GM18909 (cell line): ENCODE results near the gene ANKRD44.

Experiments
- ATAC-seq: cut with Tn5 transposase; IDR thresholded peaks from one replicate; pipeline ENCODE4 v1.9.1; 2021; ENCODE audit warnings: mild to moderate bottlenecking; ENCODE audit not compliant: unreplicated experiment, poor library complexity

Gene ANKRD44

GRCh38 chr2:196983934-196984333 lies 326.6 kb downstream of the ANKRD44 start:
- ATAC-seq: no peak

- no peak for ATAC-seq
These were observed 330.1 kb downstream of the ANKRD44 start for GRCh38 chr2:196980473-196980872.

- no peak for ATAC-seq
These were observed 330.6 kb downstream of the ANKRD44 start for GRCh38 chr2:196980001-196980400.

- ATAC-seq: no peak
These were observed 333.1 kb downstream of the ANKRD44 start for GRCh38 chr2:196977507-196977906.

GRCh38 chr2:196974970-196975369 lies 335.6 kb downstream of the ANKRD44 start:
- ATAC-seq: no peak

GRCh38 chr2:196971574-196972279 lies 338.9 kb downstream of the ANKRD44 start:
- no peak for ATAC-seq

GRCh38 chr2:196970099-196970498 lies 340.5 kb downstream of the ANKRD44 start:
- ATAC-seq: no peak

- ATAC-seq: no peak
These were observed 342.1 kb downstream of the ANKRD44 start for GRCh38 chr2:196968516-196968915.

GRCh38 chr2:196967775-196968174 lies 342.8 kb downstream of the ANKRD44 start:
- no peak for ATAC-seq

GRCh38 chr2:196967116-196967515 lies 343.5 kb downstream of the ANKRD44 start:
- no peak for ATAC-seq

- ATAC-seq: no peak
These were observed 344.5 kb downstream of the ANKRD44 start for GRCh38 chr2:196966061-196966460.

GRCh38 chr2:196965651-196966050 lies 344.9 kb downstream of the ANKRD44 start:
- ATAC-seq: no peak

GRCh38 chr2:196963961-196964360 lies 346.6 kb downstream of the ANKRD44 start:
- no peak for ATAC-seq

- no peak for ATAC-seq
These were observed 347.5 kb downstream of the ANKRD44 start for GRCh38 chr2:196963043-196963442.

GRCh38 chr2:196962325-196962724 lies 348.3 kb downstream of the ANKRD44 start:
- no peak for ATAC-seq

- ATAC-seq: peak; percentile 99
These were observed 348.7 kb downstream of the ANKRD44 start for GRCh38 chr2:196961889-196962288.

GRCh38 chr2:196959734-196960338 lies 350.7 kb downstream of the ANKRD44 start:
- no peak for ATAC-seq

GRCh38 chr2:196959281-196959680 lies 351.3 kb downstream of the ANKRD44 start:
- ATAC-seq: no peak

- no peak for ATAC-seq
These were observed 352.6 kb downstream of the ANKRD44 start for GRCh38 chr2:196957881-196958525.

- ATAC-seq: no peak
These were observed 353.1 kb downstream of the ANKRD44 start for GRCh38 chr2:196957442-196957841.

- no peak for ATAC-seq
These were observed 354.5 kb downstream of the ANKRD44 start for GRCh38 chr2:196956069-196956468.

- ATAC-seq: no peak
These were observed 355.5 kb downstream of the ANKRD44 start for GRCh38 chr2:196955036-196955435.
